ENCODE results near the gene SLC13A2. TPM values are rescaled to one million over a fixed set of nuclear protein-coding genes. Genes with fewer than 3 reads are reported as not detected.

Gene SLC13A2
- total RNA-seq, 2 experiments from 2014 or later: not detected

DNA sequence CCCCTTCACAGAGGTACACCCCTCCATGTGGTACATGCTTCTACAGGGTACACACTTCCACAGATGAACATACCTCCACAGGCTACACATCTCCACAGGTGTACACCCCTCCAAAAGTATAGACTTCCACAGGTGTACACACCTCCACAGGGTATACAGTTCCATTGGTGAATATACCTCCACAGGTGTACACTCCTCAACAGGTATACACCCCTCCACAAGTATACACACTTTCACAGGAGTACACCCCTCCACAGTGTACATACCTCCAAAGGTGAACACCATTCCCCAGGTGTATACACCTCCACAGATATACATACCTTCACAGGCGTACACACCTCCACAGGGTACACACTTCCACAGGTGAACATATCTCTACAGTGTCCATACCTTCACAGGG lies 42.1 kb downstream of the SLC13A2 start:
- Histone ChIP-seq H3K27me3 (ENCODE audit: control insufficient read depth in 1 of 2, insufficient read depth in 2 of 2, low read length in 2 of 2) (peaks cover 0 to 6% of the 10 kb centered on the region in 2 experiments), H3K4me3 (ENCODE audit: low read length) (no peak overlapping the region), H3K4me1 (ENCODE audit: insufficient read depth, low read length) (no peaks in the 10 kb centered on the region), H3K27ac (ENCODE audit: low read depth in 1 of 2, low read length in 2 of 2) (no peak overlapping the region), H3K9me3 (ENCODE audit: control insufficient read depth in 1 of 2, insufficient read depth in 1 of 2, low read length in 2 of 2) (no peaks in the 10 kb centered on the region), H3K36me3 (ENCODE audit: insufficient read depth, low read length) (no peaks in the 10 kb centered on the region)
- ChIA-PET CTCF (no interaction called here), POLR2A (no interaction called here)
- no peaks in the 10 kb centered on the region for H3K36me3 Mint-ChIP-seq (ENCODE audit: low read depth)
- no peaks in the 10 kb centered on the region for H3K4me1 Mint-ChIP-seq (ENCODE audit: low read depth)
- no peak overlapping the region for H3K4me3 Mint-ChIP-seq
- peaks cover 21% of the 10 kb centered on the region for H3K27me3 Mint-ChIP-seq
- TF ChIP-seq, protein P1, sequence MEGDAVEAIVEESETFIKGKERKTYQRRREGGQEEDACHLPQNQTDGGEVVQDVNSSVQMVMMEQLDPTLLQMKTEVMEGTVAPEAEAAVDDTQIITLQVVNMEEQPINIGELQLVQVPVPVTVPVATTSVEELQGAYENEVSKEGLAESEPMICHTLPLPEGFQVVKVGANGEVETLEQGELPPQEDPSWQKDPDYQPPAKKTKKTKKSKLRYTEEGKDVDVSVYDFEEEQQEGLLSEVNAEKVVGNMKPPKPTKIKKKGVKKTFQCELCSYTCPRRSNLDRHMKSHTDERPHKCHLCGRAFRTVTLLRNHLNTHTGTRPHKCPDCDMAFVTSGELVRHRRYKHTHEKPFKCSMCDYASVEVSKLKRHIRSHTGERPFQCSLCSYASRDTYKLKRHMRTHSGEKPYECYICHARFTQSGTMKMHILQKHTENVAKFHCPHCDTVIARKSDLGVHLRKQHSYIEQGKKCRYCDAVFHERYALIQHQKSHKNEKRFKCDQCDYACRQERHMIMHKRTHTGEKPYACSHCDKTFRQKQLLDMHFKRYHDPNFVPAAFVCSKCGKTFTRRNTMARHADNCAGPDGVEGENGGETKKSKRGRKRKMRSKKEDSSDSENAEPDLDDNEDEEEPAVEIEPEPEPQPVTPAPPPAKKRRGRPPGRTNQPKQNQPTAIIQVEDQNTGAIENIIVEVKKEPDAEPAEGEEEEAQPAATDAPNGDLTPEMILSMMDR (IDR thresholded peaks at IDR 0.05): no peak
- intact Hi-C loops (cut with DNase I, micrococcal nuclease): no loop called here
- no peak for ATAC-seq (ENCODE audit: poor library complexity)
- no peaks in the 10 kb centered on the region for H3K9me3 Mint-ChIP-seq
- no peak overlapping the region for H3K27ac Mint-ChIP-seq
- DNase-seq: no peak

DNA sequence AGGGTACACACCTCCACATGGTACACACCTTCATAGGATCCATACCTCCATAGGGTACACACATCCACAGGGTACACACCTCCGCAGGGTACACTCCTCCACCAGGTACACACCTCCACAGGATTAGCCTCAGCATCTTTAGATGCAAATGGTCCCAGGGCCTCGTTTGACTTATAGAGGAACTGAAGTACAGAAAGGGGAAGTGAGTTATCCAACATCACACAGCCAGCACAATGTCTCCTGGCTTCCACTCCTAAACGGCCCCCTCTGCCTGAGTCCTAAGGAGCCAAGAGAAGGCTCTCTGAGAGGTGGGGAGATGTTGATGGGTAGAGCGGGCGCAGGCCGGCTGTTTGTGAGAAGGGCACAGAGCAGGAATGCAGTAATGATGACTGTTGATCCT lies 44.7 kb downstream of the SLC13A2 start:
- H3K4me3 Mint-ChIP-seq: no peak overlapping the region
- no peak overlapping the region for H3K27ac Mint-ChIP-seq
- ChIA-PET POLR2A (no interaction called here), CTCF (no interaction called here)
- no peak for DNase-seq
- Histone ChIP-seq H3K9me3 (ENCODE audit: control insufficient read depth in 1 of 2, insufficient read depth in 1 of 2, low read length in 2 of 2) (no peaks in the 10 kb centered on the region), H3K27ac (ENCODE audit: low read depth in 1 of 2, low read length in 2 of 2) (no peak overlapping the region), H3K4me3 (ENCODE audit: low read length) (no peak overlapping the region), H3K36me3 (ENCODE audit: insufficient read depth, low read length) (no peaks in the 10 kb centered on the region), H3K4me1 (ENCODE audit: insufficient read depth, low read length) (no peaks in the 10 kb centered on the region), H3K27me3 (ENCODE audit: control insufficient read depth in 1 of 2, insufficient read depth in 2 of 2, low read length in 2 of 2) (no peaks in the 10 kb centered on the region)
- intact Hi-C loops (cut with DNase I, micrococcal nuclease): no loop called here
- H3K36me3 Mint-ChIP-seq (ENCODE audit: low read depth): no peaks in the 10 kb centered on the region
- TF ChIP-seq, protein P1 (IDR thresholded peaks at IDR 0.05): no peak
- ATAC-seq (ENCODE audit: poor library complexity): no peak
- no peaks in the 10 kb centered on the region for H3K4me1 Mint-ChIP-seq (ENCODE audit: low read depth)
- no peaks in the 10 kb centered on the region for H3K9me3 Mint-ChIP-seq
- H3K27me3 Mint-ChIP-seq: peaks cover 10% of the 10 kb centered on the region

DNA sequence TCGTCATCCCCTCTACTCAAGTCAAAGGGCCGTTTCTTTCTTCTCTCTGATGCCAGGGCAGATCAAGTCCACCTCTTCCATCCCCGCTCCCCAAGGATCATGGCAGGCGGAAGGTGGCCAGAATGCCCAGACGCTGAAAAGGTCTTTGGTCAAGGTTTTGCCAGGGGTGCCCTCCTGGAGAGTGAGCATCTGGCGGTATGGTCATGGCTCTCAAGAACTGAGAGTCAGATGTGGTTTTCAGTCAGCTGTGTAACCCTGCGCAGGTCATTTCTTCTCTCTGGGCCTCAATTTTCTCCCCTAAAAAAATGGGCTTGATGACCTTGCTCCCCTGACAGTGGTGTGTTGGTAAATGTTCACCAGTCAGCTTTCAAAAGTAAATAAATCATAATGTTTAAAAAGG lies 45.1 kb downstream of the SLC13A2 start:
- Mint-ChIP-seq H3K27ac (no peak overlapping the region), H3K9me3 (no peaks in the 10 kb centered on the region), H3K4me3 (no peak overlapping the region), H3K4me1 (ENCODE audit: low read depth) (no peaks in the 10 kb centered on the region), H3K36me3 (ENCODE audit: low read depth) (no peaks in the 10 kb centered on the region), H3K27me3 (peaks cover 5% of the 10 kb centered on the region)
- no peak for ATAC-seq (ENCODE audit: poor library complexity)
- intact Hi-C loops (cut with DNase I, micrococcal nuclease): no loop called here
- ChIA-PET CTCF (no interaction called here), POLR2A (no interaction called here)
- no peak for DNase-seq
- Histone ChIP-seq H3K9me3 (ENCODE audit: control insufficient read depth in 1 of 2, insufficient read depth in 1 of 2, low read length in 2 of 2) (no peaks in the 10 kb centered on the region), H3K27ac (ENCODE audit: low read depth in 1 of 2, low read length in 2 of 2) (no peak overlapping the region), H3K36me3 (ENCODE audit: insufficient read depth, low read length) (no peaks in the 10 kb centered on the region), H3K4me3 (ENCODE audit: low read length) (no peak overlapping the region), H3K4me1 (ENCODE audit: insufficient read depth, low read length) (no peaks in the 10 kb centered on the region), H3K27me3 (ENCODE audit: control insufficient read depth in 1 of 2, insufficient read depth in 2 of 2, low read length in 2 of 2) (no peaks in the 10 kb centered on the region)
- TF ChIP-seq, protein P1 (IDR thresholded peaks at IDR 0.05): no peak
